ENCODE data around the gene CASS4.

GRCh38 chr20:56426026-56426425 is 14.0 kb downstream of the CASS4 start:
- TF ChIP-seq, protein P1, sequence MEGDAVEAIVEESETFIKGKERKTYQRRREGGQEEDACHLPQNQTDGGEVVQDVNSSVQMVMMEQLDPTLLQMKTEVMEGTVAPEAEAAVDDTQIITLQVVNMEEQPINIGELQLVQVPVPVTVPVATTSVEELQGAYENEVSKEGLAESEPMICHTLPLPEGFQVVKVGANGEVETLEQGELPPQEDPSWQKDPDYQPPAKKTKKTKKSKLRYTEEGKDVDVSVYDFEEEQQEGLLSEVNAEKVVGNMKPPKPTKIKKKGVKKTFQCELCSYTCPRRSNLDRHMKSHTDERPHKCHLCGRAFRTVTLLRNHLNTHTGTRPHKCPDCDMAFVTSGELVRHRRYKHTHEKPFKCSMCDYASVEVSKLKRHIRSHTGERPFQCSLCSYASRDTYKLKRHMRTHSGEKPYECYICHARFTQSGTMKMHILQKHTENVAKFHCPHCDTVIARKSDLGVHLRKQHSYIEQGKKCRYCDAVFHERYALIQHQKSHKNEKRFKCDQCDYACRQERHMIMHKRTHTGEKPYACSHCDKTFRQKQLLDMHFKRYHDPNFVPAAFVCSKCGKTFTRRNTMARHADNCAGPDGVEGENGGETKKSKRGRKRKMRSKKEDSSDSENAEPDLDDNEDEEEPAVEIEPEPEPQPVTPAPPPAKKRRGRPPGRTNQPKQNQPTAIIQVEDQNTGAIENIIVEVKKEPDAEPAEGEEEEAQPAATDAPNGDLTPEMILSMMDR (conservative IDR thresholded peaks at IDR 0.05) = no peak
- no peak for TF ChIP-seq ZFX (IDR thresholded peaks at IDR 0.05)

Measured in C4-2B (cell line).